ENCODE measurements around the gene ADH4.
"Not testable (repeated sequence)": the region's sequence is repeated elsewhere in the genome, so short reads cannot be mapped to it uniquely, and the experiment has no call there.

Gene ADH4

DNA sequence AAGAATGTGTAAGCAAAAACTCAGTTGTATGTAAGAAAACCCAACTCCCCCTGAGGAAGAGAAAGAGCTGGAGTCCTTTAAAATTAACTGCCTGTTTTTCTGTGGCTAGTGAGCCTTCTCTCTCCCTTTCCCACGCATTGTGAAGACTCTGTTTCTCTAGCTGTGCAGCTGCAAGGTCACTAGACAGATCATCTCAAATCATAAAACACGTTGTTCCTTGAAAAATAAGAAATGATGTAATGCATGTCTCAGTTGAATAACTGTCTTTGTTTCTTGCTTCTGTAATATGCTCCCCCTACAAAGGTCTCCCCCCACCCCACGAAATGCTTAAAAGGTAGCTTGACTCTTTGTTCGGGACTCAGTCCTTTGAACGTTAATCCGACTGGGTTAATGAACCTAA lies 63.2 kb downstream of the ADH4 start:
- DNase-seq (ENCODE audit: low read depth in 2 of 2), result not testable (repeated sequence)

DNA sequence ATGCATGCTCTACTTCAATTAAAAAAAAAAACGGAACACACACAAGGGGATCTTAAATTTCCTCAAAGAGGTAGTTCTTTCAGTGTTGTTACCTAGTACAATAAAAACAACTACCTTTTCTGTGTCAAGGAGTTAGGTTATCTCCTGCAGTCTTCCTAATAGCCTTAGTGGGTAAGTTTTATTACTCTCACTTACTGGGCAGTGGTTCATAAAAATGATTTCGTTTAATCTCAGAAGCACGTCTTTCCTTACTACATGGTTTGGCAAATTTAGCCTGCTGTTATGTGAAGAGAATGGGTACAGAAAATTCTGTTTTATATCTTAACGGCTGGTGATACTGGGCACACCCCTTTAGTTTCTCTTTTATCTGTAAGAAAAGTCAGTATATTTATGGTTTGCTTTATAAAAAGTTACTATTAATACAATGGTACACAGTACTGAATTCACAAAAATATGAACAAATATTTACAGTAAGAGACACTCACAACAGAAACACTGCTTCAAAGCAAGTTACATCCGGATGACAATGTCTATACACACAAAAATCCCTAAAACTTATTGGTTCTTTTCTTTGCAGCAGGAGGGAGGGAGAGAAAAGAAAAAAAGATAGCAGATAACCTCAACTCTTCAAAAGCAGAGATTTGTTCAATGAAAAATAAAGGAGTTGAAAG lies 64.3 kb downstream of the ADH4 start:
- DNase-seq (ENCODE audit: low read depth in 2 of 2), result no peak

DNA sequence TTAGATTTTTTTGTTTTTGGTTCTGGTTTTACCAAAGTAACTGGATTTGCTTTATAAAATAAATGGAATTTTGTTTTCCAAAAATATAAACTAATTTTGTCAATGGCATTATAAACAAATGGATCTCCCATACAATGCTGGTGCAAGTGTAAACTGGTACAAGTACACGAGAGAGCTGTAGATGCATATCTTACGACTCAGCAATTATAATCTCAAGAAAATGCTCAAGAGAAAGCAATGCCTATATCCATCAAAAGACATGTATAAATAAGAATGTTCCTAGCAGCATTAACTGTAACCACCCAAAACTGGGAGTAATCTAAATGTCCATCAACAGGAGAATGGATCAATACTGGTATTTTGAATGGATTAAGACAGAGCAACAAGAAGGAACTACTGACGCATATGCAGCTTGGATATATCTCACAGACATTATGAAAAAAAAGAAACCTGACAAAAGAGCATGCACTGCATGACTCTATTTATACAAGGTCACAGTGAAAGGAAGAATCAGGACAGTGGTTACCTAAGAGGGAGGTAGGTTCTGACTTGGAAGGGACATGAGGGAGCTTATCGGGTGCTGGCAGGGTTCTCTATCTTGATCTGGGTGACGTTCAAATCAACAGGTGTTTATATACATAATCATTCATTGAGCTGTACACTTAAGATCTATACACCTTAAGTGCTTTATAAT lies 65.0 kb downstream of the ADH4 start:
- no peak for DNase-seq (ENCODE audit: low read depth in 2 of 2)

DNA sequence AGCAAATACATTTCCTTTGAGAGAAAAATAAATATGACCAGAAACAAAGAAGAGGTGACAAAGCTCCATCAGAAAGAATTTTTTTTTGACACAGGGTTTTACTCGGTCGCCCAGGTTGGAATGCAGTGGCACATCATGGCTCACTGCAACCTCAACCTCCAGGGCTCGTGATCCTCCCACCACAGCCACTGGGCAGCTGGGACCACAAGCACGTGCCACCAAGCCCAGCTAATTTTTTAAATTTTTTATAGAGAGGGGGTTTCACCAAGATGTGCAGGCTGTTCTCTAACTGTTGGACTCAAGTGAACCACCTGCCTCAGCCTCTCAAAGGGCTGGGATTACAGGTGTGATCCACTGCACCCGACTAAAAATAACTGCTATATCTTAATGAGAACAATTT lies 65.8 kb downstream of the ADH4 start:
- DNase-seq (ENCODE audit: low read depth in 2 of 2), result no peak

- DNase-seq (ENCODE audit: low read depth in 2 of 2), result no peak
Observed at GRCh38 chr4:99077177-99077576, 66.9 kb downstream of the ADH4 start.

- DNase-seq (ENCODE audit: low read depth in 2 of 2), result no peak
Observed at GRCh38 chr4:99076292-99076976, 67.7 kb downstream of the ADH4 start.

DNA sequence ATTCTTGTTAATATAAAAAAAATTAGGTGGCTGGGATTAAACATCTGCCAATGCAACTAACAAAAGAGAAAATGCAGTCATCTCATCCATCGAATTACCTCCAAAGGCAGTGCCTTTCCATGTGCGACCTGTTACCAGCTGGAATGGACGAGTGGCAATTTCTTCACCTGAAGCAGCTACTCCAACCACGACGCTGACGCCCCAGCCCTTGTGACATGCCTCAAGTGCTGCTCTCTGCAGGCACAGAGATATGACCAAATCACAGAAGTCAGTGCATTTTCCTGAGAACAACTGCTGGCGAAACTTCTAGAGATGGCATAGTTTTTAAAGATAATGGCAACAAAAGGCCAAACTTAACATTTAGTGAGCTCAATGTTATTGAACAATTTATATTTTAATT lies 69.3 kb downstream of the ADH4 start:
- DNase-seq (ENCODE audit: low read depth in 2 of 2), result no peak
